Activated T-cell treated with anti-CD3 and anti-CD28 coated beads for 48 hours (primary cell): Measurements from ENCODE around the gene XPO1.
"Not testable (repeated sequence)": the region's sequence is repeated elsewhere in the genome, so short reads cannot be mapped to it uniquely, and the experiment has no call there.

Experiments
- DNase-seq: peaks from one replicate; pipeline ENCODE4 v3.0.0-alpha.2; 2020; ENCODE audit warnings: low read depth

The XPO1 gene

DNA sequence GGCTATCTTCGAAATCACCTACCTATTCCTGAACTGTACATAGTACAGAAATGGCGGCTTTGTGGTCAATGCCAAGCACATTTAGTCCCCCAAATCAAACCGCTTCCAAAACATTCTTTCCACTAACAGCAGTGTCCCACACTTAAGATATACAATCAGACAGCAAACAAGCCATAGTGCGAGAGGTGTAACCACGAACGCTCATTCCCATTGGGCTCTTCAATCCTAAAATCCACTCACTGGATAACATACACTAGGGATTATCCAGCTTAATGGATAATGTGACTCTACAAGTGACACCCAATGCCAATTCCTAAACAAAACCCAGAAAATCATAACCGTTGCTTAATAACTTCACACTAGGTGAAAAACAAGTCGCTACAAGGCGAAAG, 2.0 kb downstream of the XPO1 start:
- no peak for DNase-seq

- no peak for DNase-seq
These were observed 2.7 kb downstream of the XPO1 start for GRCh38 chr2:61535449-61535848.

DNA sequence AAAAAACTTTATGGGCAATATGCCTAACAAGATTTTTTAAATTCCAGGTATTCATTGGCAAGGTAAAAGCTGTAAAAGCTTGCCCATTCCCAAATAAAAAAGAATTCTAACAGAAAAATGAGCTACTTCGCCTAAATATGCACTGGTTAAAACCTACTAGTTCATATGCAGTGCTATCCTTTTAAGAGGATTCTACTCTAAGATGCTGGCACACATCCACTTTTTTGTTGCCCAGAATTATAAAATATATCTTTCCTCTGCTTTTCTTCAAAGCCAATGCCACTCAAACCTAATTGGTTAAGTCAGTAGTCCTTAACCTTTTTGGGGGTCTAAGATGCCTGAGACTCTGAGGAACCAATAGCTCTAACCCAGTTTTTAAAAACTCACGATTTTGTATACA, 3.2 kb downstream of the XPO1 start:
- DNase-seq = no peak

- no peak for DNase-seq
These were observed 7.4 kb downstream of the XPO1 start for GRCh38 chr2:61530749-61531148.

DNA sequence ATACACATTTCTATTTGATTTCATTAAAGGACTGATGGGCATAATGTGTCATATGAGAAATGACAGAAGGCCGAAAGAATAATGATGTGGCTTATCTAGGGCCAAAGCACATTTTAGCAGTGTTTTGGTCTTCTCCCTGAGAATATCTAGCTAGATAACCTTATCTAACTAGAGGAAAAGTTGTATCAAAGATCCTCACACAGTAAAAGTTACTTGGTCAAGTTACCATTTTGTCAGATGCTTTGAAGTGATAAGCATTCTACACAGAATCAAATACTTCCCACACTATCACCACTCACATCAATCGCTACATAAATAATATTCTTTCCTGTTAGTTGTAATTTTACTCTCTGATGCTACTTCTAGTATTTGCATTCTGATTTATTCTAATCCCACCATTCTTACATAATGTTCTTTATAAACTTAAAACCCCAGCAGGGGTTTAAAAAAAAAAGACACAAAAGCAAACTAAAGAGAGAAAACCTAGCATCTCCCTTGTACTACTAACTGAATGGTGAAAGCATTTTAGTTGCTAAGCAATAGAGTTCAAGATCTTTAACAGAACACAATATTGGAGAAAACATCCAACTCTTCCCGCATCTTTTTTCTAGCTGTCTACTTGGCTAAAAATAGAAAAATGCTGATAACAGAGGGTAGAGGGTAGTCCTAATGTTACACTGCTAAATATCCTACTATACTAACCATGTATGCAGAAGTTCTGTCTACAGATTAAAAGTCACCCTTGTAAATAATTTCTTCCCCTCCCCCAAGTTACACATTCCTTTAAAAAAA, 8.0 kb downstream of the XPO1 start:
- no peak for DNase-seq

DNA sequence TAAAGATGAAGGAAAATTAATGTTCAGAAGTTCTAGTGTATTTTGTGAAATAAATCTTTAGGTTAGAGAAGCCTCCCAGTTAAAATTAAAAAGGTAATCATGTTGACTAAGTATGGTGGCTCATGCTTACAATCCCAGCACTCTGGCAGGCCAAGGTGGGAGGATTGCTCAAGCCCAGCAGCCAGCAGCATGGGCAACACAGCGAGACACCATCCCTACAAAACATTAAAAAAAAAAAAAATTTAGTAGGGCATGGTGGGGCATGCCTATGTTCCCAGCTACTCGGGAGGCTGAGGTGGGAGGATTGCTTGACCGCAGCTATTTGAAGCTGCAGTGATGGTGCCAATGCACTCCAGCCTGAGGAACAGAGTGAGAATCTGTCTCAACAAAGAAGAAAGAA, 17.9 kb downstream of the XPO1 start:
- no peak for DNase-seq

GRCh38 chr2:61512768-61513398, 25.3 kb downstream of the XPO1 start:
- no peak for DNase-seq

DNA sequence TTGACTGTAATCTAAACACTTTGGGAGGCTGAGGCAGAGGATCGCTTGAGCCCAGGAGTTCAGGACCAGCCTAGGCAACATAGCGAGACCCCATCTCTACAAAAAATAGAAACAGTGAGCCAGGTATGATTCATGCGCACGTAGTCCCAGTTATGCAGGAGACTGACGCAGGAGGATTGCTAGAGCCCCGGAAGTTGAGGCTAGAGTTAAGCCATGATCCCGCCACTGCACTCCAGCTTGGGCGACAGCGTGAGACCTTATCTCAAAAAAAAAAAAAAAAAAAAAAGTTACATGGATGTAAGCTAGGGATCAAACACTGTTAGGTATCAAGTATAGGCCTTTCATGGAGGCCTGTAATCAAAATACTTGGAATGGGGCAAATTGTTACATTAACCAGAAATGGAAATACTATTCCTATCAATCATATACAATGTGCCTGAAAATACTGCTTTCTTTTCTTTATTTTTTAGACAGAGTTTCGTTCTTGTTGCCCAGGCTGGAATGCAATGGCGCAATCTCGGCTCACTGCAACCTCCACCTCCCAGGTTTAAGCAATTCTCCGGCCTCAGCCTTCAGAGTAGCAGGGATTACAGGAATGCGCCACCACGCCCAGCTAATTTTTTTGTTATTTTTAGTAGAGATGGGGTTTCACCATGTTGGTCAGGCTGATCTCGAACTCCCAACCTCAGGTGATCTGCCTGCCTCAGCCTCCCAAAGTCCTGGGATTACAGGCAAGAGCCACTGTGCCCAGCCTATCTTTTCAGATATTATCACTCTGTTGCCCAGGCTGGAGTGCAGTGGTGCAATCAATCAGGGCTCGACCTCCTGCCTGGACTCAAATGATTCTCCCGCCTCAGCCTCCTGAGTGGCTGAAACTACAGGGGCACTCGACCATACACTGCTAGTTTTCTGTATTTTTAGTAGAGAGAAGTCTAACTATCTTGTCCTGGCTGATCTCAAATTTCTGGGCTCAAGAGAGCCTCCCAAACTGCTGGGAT, 27.2 kb downstream of the XPO1 start:
- DNase-seq = no peak

DNA sequence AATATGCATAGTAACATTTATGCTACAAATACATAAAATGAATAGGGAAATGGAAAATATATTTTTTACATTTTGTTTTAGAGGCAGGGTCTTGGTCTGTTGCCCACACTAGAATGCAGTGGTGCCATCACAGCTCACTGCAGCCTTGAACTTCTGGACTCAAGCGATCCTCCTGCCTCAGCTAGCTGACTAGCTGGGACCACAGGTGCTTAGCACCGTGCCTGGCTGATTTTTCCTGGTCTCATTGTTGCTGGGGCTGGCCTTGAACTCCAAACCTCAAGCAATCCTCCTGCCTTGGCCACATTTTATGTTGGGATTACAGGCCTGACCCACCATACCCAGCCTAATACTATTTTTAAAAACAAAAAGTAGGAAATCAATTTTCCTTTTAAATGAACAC, 33.2 kb downstream of the XPO1 start:
- no peak for DNase-seq

GRCh38 chr2:61499060-61499459, 39.1 kb downstream of the XPO1 start:
- no peak for DNase-seq

- DNase-seq = no peak
These were observed 44.6 kb downstream of the XPO1 start for GRCh38 chr2:61493523-61493942.

- no peak for DNase-seq
These were observed 45.7 kb downstream of the XPO1 start for GRCh38 chr2:61492476-61492875.

- no peak for DNase-seq
These were observed 52.9 kb downstream of the XPO1 start for GRCh38 chr2:61485281-61485680.

GRCh38 chr2:61478086-61478485, 60.1 kb downstream of the XPO1 start:
- no peak for DNase-seq

DNA sequence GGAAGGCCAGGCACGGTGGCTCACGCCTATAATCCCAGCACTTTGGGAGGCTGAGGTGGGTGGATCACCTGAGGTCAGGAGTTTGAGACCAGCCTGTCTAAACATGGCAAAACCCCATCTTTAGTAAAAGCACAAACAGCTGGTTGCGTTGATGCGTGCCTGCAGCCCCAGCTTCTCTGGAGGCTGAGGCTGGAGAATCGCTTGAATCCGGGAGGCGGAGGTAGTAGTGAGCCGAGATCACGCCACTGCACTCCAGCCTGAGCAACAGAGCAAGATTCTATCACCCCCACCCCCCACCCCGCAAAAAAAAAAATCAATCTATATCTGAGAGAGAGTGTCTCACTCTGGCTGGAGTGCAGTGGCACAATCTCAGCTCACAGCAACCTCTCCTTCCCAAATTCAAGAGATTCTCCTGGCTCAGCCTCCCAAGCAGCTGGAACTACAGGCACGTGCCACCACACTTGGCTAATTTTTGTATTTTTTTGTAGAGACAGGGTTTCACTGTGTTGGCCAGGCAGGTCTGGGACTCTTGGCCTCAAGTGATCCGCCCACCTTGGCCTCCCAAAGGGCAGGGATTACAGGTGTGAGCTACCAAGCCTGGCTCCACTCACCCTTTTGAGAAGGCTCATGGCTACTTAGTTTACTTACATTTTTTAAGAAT, 61.1 kb downstream of the XPO1 start:
- DNase-seq = not testable (repeated sequence)

DNA sequence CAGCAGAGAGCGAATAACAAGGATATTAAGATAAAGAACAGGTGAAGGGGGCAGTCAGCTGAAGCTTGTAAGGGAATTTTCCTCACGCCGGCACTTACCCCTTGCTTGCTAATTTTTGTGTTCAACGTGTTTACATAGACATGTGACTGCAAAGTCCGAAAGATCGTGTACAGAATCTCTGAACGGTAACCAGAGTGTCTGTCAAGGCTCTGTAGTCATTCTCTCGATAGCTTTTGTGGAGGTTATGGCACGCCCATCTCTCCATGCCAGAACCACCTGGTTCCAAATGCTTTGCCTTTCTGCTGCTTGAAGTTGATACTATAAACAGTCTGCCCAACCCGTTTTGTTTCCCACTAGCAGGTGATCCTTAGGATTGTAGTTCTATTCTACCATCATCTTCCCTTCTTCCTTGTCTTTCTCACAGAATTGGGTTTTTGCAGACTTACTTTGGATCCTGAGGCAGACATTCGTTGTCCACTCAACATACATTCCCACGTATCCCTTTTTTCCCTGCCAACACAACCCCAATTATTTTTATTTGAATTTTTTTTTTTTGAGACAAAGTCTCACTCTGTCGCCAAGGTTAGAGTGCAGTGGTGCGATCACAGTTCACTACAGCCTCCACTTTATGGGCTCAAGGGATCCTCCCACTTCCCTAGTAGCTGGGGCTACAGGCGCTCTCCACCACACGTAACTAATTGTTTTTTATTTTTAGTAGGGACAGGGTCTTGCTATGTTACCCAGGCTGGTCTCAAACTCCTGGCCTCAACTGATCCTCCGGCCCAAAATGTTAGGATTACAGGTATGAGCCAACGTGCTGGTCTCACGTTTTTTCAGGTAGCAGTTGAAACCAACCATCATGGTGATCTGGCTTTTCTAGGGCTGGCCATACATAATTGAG, 66.0 kb downstream of the XPO1 start:
- peak; percentile 8 for DNase-seq

- peak; percentile 92 for DNase-seq
These were observed 66.9 kb downstream of the XPO1 start, which contains the start of gene USP34 for GRCh38 chr2:61470965-61471904. TSS of gene USP34 (minus strand) at chr2:61471087. CDS start at chr2:61470692, 395 bp downstream.

GRCh38 chr2:61470122-61470951, 67.8 kb downstream of the XPO1 start:
- DNase-seq = peak; percentile 84
